ENCODE results near the gene ADARB1.

- no peak for TF ChIP-seq CTCF (conservative IDR thresholded peaks at IDR 0.05)
- TF ChIP-seq ZFX (IDR thresholded peaks at IDR 0.05) = no peak
Measured at GRCh38 chr21:45168522-45168921, 94.1 kb downstream of the ADARB1 start.

Data from C4-2B (cell line).